HG02588 (cell line): ENCODE measurements around the gene LYRM1.
"Not testable (repeated sequence)": the region's sequence is repeated elsewhere in the genome, so short reads cannot be mapped to it uniquely, and the experiment has no call there.

Experiments
- ATAC-seq: cut with Tn5 transposase; IDR thresholded peaks from one replicate; pipeline ENCODE4 v1.9.1; 2021; ENCODE audit warnings: mild to moderate bottlenecking, moderate library complexity; ENCODE audit not compliant: unreplicated experiment

The LYRM1 gene

DNA sequence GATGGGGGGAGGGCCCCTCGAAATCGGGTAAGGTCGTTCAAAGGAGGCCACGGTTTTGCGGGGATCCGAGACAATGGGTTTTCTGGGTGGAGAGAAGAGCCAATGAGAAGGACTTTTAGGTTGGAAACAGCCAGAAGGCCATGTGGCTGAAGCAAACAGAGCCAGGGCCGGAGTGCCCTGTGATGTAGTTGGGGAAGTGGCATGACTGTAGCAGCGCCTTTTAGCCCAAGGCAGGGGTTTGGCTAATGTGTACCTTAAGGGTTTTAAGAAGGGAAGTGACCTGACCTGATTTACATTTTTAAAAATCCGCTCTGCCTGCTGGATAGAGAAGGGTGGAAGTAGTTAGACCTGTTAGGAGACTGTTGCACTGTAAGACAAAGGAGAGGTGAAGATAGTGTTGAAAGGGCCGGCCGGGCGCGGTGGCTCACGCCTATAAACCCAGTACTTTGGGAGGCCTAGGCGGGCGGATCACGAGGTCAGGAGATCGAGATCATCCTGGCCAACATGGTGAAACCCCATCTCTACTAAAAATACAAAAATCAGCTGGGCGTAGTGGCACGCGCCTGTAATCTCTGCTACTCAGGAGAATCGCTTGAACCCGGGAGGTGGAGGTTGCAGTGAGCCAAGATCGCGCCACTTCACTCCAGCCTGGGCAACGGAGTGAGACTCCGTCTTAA lies 1.0 kb downstream of the LYRM1 start:
- peak; percentile 28 for ATAC-seq

DNA sequence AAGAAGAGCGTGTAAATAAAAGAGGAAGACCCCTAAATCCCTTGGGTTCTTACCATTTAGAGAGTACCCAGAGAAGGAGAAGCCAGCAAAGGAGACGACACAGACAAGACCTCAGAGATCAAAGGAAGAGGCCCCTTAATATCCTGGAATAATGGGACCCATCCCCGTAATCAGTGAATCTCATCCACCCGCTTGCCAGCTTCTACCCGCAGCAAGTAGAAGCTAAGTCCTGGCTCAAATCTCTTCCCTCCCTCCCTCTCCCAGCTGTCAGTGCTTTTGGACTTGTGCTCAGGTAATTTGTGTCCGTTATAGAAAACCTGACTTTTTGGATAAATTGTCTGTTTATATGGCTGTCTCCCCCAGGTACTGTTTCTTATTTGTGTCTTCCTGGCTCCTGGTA lies 1.9 kb downstream of the LYRM1 start:
- ATAC-seq: no peak

DNA sequence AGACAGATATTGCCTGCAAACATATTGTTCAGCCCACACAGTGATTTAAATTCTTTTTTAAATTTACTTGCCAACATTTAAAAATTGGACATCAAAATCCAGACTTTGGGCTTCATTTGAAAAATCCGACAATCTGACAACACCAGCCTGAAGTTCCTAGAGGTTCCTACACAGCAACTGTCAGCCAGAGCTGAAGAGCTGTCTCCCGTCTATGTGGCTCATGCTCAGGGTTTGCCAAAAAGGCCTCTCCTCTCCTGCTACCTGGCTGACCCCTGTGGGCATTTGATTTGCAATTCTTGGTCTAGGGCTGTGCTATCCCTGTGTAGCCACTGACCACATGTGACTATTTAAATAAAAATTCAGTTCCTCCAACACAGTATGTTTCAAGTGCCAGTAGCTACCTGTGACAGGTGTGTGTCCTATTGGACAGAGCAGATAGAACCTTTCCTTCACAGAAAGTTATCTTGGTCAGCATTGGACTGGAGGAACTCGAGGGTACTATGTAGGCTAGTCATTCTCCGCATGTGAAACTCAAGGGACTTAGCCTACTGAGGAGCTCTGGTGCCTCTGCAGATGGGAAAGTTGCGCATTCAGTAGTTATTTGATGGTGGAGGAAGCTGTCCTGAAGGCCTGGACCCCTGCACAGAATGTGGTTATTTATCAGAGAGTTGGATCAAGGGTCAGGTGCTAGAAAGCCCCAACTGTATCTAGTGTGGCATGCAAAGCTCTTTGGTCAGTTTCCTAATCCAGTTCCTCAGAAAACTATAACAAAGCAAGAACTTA lies 2.7 kb downstream of the LYRM1 start:
- ATAC-seq: no peak

DNA sequence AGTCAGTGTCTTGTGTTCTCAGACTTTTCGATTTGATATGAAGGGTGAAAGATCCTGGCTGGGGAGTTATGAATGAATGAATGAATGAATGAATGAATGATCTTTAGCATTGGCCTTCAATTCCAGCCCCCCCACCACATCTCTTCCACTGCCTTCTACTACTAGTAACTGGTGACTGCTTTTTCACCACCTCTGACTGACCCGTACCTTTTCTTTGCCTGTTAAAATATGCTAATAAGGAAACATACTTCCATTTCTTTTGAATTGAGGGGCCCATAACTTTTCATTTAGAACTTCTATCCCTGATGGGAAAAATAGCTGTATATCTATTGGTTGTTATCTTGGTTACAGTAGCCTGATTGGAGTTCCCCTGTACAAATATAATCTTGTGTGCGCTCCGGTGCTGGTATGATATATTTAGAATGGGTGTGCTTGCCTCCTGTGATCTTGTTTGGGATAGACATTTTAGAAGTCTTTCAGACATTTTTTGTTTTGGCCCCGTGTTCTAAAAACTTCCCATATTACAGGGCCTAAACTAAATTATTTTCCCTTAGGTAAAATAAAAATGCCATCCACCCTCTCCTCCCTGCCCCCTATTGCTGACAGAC lies 3.4 kb downstream of the LYRM1 start:
- no peak for ATAC-seq

DNA sequence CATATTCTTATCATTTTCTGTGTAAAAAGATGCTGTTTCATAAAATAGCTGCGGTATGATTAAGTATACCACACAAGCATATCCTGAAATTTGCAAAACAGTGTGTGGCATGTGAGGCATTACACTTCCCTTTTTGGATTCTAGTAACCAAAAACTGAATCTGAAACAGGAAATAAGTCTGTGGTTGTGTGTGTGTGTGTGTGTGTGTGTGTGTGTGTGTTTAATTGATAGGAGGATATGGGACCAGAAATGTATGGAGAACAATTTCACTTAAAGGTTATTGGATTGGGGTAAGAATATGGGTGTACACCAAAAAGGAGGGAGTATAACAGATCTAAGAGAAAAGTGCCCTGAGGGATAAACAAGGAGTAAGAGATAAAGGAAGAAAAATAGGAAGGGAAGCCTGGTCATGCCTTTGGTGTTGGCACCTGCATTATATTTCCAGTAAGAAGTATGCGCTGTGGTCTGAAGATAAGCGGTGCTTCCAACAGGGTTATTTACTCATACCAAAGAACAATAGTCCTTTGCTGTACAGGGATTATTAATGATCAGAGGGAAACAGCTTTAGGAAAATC lies 4.0 kb downstream of the LYRM1 start:
- ATAC-seq: no peak

DNA sequence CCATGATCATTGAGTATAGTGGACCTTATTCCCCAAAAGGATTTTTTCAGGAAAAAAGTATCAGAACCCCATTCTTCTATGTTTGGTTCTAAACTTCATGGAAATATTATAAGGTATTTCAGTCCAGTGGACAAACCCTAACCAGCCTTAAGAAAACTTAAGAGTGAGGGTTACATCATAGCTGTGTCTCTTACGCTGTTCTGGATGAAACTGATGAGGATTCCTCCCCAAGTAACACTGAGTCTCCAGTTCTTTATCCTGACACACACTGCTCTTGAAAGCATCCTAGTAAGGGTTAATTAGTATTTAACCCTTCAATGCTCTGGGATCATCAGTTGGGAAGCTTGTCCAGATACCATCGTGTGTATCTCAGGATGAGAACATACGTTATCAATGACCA lies 5.0 kb downstream of the LYRM1 start:
- ATAC-seq: no peak

DNA sequence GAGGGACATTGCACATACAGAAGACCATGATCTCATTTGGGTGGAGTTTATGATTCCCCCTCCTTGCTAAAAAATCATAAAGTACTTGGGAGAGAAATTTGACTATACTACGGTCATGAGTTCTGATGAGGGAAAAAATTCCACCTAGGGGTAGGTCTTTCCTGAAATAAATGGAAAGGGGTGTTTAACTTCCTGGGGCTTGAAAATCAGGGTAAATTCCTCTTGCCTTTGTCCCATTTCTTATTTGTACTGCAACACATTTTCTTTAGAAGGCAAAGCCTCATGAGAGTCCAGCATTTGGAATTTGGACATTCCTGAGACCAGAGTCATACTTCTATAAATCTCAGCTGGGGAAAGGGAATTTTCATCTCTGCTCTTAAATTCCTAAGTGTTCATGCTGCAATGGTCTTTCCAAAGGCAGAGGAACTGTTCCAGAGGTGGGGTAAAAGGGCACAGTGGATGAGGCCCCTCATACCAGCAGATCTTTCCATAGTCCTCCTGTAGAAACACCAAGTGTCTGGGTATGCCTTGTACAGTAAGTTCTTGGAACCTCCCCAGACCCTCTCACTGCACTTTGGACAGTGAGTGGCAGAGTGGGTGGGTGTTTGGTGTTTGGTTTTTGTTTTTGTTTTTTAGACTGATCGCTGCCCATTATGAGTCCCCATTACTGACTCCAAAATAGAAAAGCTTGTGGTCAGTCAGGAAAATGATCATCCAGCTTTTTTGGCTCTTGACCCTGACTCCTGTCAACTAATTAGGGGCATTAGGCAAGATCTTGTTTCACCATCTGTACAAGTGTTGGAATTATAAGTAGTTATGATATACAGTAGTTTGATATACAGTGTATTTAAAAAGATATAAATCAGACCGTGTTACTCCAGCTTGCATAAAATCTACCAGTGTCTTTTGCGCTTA lies 6.0 kb downstream of the LYRM1 start:
- ATAC-seq: no peak

DNA sequence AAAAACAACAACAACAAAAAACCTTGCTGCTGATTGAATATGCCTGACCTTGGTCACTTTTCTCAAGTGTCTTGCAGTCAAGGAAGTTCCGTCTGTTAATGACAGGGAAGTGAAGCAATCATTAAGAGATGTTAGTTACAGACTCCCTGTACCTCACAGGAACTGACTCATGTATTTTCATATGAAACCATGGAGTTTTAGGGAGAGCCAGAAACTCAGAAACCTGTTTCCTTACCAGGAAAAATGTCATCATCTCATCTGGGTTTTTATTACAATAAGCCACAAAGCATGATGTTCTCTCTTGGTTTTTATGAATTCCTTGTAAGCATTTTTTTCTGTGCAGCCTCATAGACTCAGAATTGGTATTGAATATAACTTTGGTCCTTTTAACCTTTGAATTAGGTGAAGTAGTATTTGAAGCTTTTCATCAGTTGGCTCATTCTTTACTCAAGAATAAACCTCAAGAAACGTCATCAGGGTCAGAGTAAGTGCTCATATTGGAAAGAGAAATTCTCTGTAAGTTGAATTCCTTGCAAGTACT lies 10.3 kb downstream of the LYRM1 start:
- no peak for ATAC-seq

DNA sequence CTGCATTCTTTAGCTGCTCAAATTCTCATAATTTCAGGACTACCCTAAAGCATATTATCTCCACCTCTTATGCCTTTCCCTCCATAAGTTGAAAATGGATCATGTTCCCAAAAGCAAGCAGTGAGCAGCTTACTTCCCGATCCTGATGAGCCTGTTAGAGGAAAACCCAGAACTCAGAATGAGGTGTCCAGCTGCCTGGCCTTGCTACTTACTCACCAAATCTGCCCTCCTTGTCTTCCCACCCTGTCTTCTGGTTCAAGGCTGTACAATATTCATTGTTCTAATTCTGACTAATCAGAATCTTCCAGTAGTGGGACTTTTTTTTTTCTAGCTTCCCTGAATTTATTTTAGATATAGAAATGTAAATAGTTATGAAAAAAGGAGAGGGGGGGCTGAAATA lies 10.8 kb downstream of the LYRM1 start:
- no peak for ATAC-seq

DNA sequence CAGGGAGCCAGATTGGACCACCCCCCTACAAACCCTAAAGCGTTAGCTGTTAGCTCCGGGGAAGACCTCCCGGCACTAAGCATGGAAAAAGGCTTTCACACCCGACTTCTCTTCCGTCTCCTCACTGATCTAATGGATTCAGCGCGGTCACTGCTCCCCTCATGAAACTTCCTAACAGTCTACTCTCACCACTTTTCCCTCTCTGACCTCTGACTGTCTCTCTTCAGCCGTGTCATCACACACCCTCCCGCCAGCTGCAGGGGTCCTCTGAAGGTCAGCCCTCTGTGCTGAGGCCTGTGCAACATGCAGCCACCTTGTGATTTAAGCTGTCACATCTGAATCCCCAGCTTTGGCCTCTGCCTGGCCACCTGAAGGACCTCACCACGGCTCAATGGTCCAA lies 15.7 kb downstream of the LYRM1 start:
- ATAC-seq: no peak

DNA sequence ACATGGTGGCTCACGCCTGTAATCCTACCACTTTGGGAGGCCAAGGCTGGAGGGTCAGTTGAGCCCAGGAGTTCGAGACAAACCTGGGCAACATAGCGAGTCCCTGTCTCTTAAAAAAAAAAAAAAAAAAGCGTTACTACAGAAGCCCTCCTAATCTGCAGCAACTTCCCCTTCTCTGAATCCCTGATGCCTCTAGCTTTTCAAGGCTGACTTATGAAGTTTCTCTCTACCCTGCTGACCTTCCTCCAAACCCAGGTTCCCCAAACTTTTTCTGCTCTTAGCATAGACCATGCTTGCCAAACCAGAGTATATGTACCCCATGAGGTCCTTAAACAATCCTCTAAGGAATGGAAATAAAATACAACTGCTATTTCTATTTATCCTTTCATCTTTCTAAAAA lies 16.4 kb downstream of the LYRM1 start:
- ATAC-seq: no peak

DNA sequence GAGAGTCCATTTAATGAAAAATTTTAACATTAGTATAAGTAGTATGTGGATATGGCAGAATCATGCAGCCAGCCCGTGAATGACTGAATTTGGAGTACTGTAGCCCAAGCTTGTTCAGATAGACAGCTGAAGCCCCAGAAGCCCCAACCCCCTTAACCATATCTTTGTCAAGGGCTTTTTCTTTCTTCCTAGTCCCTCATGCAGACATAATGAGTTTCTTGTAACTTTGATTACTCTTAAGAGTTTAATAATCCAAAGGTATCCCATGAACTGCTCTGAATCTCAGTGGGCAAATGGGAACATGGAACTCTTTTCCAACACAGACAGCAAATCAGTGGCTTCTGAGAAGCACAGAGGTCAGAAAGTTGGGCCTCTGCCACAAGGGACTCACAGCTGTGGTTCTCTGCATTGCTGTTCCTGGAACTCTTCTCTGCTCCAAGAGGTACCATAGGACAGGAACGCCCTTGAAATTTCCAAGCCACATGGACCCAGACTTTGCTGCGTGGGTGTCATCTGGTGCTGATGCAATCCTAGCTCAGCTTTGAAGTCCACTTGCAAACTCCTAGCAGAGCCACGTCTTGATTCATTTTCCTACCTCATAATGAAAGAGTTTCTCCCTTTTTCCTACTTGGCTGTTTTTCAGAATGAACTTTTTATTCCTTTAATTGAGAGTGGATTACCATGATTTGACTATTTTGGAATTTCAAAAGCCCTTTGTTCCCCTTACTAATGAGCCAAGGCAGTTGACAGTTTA lies 18.1 kb downstream of the LYRM1 start:
- ATAC-seq: no peak

DNA sequence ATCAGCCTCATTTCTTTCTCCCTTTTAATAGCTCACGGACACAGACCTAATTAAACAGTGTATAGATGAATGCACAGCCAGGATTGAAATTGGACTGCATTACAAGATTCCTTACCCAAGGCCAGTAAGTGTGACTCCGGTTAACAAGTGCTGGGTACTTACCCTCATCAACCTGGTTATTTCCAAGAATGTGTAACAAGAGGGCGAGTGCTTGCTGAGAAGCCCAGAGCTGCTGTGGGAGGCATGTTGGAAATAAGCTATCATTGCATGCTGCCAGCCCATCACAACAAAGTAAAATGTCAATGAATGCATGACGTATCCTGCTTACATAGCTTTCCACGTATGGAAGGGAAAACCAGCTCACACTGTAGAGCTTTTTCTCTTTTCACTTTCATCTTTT lies 19.5 kb downstream of the LYRM1 start:
- ATAC-seq: no peak

DNA sequence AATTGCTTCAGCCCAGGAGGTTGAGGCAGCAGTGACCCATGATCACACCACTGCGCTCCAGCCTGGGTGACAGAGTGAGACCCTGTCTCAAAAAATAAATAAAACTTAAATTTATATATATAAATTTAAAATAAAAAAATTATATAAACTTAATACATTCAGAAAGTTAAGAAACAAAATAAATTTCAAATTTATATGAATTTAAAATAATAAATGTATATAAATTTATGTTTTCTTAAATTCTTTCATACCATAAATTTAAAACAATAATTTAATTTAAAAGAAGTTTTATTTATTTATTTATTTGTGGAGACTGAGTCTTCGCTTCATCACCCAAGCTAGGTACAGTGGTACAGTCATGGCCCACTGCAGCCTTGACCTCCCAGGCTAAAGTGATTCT lies 20.2 kb downstream of the LYRM1 start:
- no peak for ATAC-seq

DNA sequence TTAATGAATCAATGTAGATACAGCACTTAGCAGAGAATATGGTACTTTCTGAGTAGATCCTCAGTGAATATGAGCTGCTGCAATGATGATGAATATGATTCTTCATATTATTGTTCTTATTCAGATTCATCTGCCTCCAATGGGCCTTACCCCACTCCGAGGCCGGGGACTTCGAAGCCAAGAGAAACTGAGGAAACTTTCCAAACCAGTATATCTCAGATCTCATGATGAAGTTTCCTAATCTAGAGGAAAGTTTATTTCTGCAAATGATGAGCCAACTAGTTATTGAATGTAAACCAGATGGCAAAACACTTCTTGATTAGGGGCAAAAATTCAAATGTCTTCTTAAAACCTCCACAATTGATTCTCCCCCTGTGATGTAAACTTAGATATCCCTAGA lies 23.3 kb downstream of the LYRM1 start:
- no peak for ATAC-seq

DNA sequence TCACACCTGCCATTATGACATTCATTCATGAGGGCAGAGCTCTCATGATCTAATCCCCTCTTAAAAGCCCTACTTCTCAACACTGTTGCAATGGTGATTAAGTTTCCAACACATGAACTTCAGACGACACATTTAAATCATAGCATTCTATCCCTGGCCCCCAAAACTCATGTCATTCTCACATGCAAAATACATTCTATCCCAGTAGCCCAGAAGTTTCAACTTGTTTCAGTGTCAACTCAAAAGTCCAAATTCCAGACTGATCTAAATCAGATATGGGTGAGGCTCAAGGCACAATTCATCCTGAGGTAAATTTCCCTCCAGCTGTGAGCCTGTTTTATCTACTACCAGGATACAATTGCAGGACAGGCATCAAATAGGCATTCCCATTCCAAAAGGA lies 25.2 kb downstream of the LYRM1 start:
- no peak for ATAC-seq

DNA sequence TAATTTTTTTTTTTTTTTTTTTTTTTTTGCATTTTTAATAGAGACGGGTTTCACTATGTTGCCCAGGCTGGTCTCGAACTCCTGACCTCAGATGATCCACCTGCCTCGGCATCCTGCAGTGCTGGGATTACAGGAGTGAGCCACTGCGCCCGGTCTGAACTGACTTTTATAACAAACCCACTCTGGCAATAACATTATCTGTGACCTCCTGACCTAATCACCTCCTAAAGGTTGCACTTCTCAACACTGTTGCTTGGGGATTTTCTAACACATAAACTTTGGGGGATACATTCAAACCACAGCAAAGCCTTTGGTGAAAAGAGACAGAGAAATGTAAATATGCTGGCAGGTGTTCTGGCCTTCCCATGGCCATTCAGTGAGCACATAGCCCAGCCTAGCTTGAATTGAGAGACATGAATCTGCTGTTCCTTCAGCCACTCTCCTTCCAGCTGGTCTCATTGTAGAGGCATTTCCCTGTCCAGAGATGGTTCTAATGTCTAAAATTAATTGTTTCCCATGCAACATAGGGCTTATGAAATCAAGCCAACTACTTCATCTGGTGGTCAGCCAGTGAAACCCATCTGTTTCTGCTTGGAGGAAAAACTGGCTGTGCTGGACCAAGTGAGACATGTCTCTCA lies 28.3 kb downstream of the LYRM1 start:
- ATAC-seq: no peak

DNA sequence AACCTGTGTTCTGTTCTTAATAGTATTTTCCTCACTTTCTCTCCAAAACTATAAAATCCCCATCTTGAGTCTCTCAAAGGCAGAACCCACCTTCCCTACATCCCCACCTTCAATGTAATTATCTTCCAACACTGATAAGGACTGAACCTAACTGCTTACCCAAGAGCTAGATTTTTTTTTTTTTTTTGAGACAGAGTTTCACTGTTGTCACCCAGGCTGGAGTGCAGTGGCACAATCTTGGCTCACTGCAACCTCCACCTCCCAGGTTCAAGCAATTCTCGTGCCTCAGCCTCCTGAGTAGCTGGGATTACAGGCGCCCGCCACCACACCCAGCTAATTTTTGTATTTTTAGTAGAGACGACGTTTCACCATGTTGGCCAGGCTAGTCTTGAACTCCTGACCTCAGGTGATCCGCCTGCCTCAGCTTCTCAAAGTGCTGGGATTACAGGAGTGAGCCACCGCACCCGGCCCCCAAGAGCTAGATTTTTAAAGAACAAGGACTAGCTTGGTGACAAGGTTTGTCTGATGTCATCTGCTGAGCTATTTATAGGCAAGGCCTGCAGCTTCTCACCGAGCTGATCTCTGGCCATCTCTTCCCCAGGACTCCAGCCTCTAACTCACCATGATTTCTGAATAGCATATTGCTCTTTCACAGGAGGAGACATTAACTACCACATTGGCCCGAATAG lies 29.2 kb downstream of the LYRM1 start:
- ATAC-seq: not testable (repeated sequence)

DNA sequence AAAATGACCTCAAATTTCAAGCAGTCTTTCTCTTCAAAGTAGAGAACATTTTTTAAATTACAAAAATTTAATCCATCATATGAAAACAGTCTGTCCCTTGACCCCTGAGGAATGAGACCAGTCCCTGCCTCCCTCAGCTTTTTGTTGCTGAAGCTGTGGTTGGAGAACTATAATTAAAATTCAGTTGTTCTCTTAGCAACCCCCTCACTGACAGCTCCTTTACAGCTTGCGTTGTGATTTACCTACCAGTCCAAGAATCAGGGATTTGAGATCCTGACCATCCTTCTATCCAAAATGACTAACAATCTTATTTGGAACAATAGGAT lies 29.8 kb downstream of the LYRM1 start:
- no peak for ATAC-seq
